GM18526 (cell line): ENCODE results near the gene CST9.

Experiments used
- POLR2A ChIP-seq: IDR thresholded peaks from 3 replicates; pipeline ENCODE4 v1.6.1; 2011; ENCODE audit not compliant: insufficient read length; ENCODE audit errors: extremely low read depth

The CST9 gene

GRCh38 chr20:23605867-23606651 lies at the start of gene CST9:
Gene CST9, minus strand, starts transcription at chr20:23605917. Its CDS starts 53 bp downstream, at chr20:23605864.
- no peak for TF ChIP-seq POLR2A

- TF ChIP-seq POLR2A, result no peak
Measured at GRCh38 chr20:23654717-23655116, 49.0 kb upstream of the CST9 start.

GRCh38 chr20:23654000-23654399 lies 48.3 kb upstream of the CST9 start:
- TF ChIP-seq POLR2A, result no peak

- TF ChIP-seq POLR2A, result no peak
Measured at GRCh38 chr20:23653400-23653938, 47.8 kb upstream of the CST9 start.

GRCh38 chr20:23652926-23653325 lies 47.2 kb upstream of the CST9 start:
- no peak for TF ChIP-seq POLR2A

GRCh38 chr20:23652371-23652770 lies 46.7 kb upstream of the CST9 start:
- TF ChIP-seq POLR2A, result no peak

GRCh38 chr20:23651117-23651516 lies 45.4 kb upstream of the CST9 start:
- no peak for TF ChIP-seq POLR2A

- TF ChIP-seq POLR2A, result no peak
Measured at GRCh38 chr20:23649830-23650417, 44.2 kb upstream of the CST9 start.

GRCh38 chr20:23649242-23649641 lies 43.5 kb upstream of the CST9 start:
- TF ChIP-seq POLR2A, result no peak

- TF ChIP-seq POLR2A, result no peak
Measured at GRCh38 chr20:23647346-23647745, 41.6 kb upstream of the CST9 start.

- TF ChIP-seq POLR2A, result no peak
Measured at GRCh38 chr20:23646106-23646873, 40.6 kb upstream of the CST9 start.

- TF ChIP-seq POLR2A, result no peak
Measured at GRCh38 chr20:23645575-23645974, 39.9 kb upstream of the CST9 start.

- TF ChIP-seq POLR2A, result no peak
Measured at GRCh38 chr20:23644164-23644563, 38.4 kb upstream of the CST9 start.

- TF ChIP-seq POLR2A, result no peak
Measured at GRCh38 chr20:23643659-23644058, 37.9 kb upstream of the CST9 start.

GRCh38 chr20:23641936-23642751 lies 36.4 kb upstream of the CST9 start:
- no peak for TF ChIP-seq POLR2A
